ENCODE results near the gene RAB3D. TPM values are rescaled to one million over a fixed set of nuclear protein-coding genes. Genes with fewer than 3 reads are reported as not detected.
"Not testable (repeated sequence)": the region's sequence is repeated elsewhere in the genome, so short reads cannot be mapped to it uniquely, and the experiment has no call there.

The RAB3D gene
- total and polyA plus RNA-seq, 5 experiments from 2014 or later, result 0.80 to 4.9 (median 1.4) TPM

DNA sequence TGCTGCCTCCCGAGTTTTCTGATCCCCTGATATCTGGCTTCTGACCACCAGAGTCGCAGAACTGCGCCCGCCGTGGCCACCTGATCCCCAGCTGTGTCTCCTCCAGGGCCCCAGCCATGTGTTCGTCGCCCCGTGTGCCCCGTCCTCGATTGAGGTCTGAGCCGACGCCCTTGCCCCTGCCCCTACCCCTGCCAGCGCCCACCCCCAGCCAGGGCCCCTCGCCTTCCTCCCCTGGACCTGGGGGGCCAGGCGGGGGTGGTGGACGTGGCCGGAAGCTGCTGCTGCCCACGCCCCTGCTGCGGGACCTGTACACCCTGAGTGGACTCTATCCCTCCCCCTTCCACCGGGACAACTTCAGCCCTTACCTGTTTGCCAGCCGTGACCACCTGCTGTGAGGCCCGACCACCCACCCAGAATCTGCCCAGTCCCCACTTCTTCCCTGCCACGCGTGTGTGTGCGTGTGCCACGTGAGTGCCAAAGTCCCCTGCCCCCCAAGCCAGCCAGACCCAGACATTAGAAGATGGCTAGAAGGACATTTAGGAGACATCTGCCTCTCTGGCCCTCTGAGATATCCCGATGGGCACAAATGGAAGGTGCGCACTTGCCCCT, 24.9 kb upstream of the RAB3D start:
- Mint-ChIP-seq H3K4me1 (no peaks in the 10 kb centered on the region), H3K36me3 (peaks cover 0 to 37% (median 3%) of the 10 kb centered on the region in 3 donors), H3K4me3 (no peak overlapping the region), H3K27ac (peak overlapping the region in 1 of 10 donors; percentile 34), H3K27me3 (no peaks in the 10 kb centered on the region), H3K9me3 (no peaks in the 10 kb centered on the region)
- POLR2A ChIA-PET, result interaction anchor here (0.6 kb wide), 1 partner anchor 639 kb away, joined by 3 read pairs; no protein-coding TSS in a partner anchor
- DNase-seq, result no peak
- ATAC-seq, result no peak

DNA sequence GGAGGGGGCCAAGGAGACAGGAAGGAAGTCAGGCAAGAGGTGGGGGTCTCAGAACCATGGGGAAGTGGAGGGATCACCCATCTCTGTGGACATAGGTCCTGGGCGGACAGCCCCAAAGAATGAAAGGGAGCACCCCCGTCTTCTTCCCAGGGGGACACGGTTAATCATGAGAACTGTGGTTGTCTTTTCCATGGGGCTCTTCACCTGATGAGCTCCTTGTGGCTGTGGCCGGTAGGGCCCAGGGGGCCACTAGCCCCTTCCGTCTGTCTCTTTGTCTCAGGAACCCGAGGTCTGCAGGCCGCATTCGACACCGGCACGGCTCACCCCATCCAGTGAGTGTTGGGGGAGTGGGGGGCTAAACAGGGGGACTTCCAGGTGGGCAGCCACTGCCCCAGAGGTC, 24.4 kb upstream of the RAB3D start:
- DNase-seq (no peak), ATAC-seq (no peak)
- Mint-ChIP-seq H3K9me3 (no peaks in the 10 kb centered on the region), H3K27ac (no peak overlapping the region), H3K4me3 (no peak overlapping the region), H3K27me3 (no peaks in the 10 kb centered on the region), H3K4me1 (no peaks in the 10 kb centered on the region), H3K36me3 (peaks cover 0 to 32% (median 0%) of the 10 kb centered on the region in 3 donors)
- POLR2A ChIA-PET, result no interaction called here

DNA sequence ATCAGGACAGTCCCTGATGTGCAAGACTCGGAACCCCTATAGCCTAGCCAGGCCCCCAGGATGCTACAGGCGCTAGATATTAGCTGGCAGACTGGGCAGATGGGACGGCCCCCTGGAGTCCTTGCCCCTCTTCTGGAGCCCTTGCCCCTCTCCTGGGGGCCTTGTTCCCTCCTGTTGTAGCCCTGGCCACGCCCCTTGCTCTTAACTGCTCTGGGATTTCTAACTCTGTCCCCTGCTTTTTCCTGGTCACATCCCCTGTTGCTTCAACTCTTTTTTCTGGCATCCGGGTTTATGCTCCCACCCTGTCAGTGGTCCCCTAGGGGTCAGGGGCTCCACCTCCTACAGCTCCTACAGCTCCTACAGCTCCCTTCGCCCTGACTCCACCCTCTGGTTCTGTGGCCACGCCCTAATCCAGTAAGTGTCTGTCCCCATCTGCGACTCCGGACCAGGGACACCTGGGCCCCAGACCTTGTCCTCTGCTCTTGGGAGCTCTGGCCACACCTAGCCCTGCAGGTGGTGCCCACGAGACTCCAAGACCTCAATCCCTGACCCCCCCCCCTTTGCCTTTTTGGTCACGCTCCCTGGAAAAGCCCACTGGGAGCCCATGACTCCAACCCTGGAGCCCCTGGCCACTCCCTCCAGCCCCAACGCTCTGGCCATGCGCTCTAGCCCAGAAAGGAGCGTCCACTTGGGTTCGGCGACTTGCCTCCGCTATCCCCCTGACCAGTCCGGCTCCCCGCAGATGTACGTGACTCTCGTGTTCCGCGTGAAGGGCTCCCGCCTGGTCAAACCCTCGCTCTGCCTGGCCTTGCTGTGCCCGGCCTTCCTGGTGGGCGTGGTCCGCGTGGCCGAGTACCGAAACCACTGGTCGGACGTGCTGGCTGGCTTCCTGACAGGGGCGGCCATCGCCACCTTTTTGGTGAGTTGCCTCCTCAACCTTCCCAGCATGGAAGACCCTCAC, 22.6 kb upstream of the RAB3D start:
- Mint-ChIP-seq H3K36me3 (peaks cover 0 to 18% (median 0%) of the 10 kb centered on the region in 3 donors), H3K4me3 (no peak overlapping the region), H3K4me1 (peaks cover 0 to 3% (median 0%) of the 10 kb centered on the region in 4 donors), H3K27ac (no peak overlapping the region), H3K9me3 (no peaks in the 10 kb centered on the region), H3K27me3 (peaks cover 0 to 3% (median 0%) of the 10 kb centered on the region in 5 donors)
- POLR2A ChIA-PET, result interaction anchor here (0.7 to 2.4 kb wide), 2 partner anchors 15 to 21 kb away, joined by 3 to 6 read pairs; partner anchors contain the start of genes CCDC159 and TMEM205
- no peak for DNase-seq
- ATAC-seq, result no peak

DNA sequence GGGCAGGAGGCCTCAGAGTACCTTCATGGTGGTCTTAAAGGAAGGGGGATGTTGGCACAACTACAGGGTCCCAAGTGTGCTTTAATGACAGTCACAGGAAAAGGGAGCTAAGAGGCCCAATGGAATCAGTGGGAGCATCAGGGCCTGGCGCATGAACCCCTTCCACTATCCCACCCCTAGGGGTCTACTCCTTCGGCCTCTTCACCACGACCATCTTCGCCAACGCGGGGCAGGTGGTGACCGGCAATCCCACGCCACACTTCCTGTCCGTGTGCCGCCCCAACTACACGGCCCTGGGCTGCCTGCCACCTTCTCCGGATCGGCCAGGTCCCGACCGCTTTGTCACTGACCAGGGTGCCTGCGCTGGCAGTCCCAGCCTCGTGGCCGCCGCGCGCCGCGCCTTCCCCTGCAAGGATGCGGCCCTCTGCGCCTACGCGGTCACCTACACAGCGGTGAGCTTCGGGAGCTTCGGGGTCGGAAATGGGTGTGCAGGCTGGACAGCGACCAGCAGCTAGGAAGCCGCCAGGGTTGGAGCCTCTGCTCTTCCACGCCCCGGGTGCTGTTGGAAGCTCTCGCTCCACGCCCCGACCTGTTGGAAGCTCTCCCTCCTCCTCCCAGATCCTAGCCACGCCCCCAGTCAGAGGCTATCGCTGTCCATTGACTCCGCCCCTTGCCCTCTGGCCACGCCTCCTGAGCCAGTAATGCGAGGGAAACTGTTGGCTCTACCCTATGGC, 21.7 kb upstream of the RAB3D start:
- H3K36me3 Mint-ChIP-seq, result peaks cover 0 to 14% (median 0%) of the 10 kb centered on the region in 3 donors
- peaks cover 2 to 5% (median 4%) of the 10 kb centered on the region in 4 donors for H3K4me1 Mint-ChIP-seq
- no peaks in the 10 kb centered on the region for H3K9me3 Mint-ChIP-seq
- DNase-seq, result no peak
- POLR2A ChIA-PET, result interaction anchor here (0.7 to 2.4 kb wide), 2 partner anchors 14 to 22 kb away, joined by 3 to 6 read pairs; partner anchors contain the start of genes CCDC159 and TMEM205
- peak overlapping the region in 1 of 10 donors; percentile 24 for H3K27ac Mint-ChIP-seq
- no peak overlapping the region for H3K4me3 Mint-ChIP-seq
- no peak for ATAC-seq
- peaks cover 0 to 8% (median 7%) of the 10 kb centered on the region in 5 donors for H3K27me3 Mint-ChIP-seq

DNA sequence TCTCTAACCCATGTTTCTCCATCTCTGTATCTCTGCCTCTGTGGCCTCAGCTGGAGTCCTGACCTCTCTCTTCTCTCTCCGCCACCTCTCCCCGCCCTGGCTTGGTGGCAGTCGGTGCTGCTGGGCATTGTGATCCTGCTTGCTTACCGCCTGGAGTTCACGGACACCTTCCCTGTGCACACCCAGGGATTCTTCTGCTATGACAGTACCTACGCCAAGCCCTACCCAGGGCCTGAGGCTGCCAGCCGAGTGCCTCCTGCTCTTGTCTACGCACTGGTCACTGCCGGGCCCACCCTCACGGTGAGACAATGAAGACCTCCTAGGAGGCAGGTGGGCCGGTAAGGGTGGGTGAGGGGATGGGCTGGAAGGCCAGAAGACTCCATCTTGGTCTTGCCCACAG, 20.0 kb upstream of the RAB3D start:
- DNase-seq (no peak), ATAC-seq (no peak)
- no peaks in the 10 kb centered on the region for H3K36me3 Mint-ChIP-seq
- H3K27ac Mint-ChIP-seq, result no peak overlapping the region
- H3K4me3 Mint-ChIP-seq, result no peak overlapping the region
- POLR2A ChIA-PET, result no interaction called here
- no peaks in the 10 kb centered on the region for H3K9me3 Mint-ChIP-seq
- peaks cover 4 to 17% (median 15%) of the 10 kb centered on the region in 5 donors for H3K27me3 Mint-ChIP-seq
- H3K4me1 Mint-ChIP-seq, result peaks cover 9 to 18% (median 15%) of the 10 kb centered on the region in 4 donors

DNA sequence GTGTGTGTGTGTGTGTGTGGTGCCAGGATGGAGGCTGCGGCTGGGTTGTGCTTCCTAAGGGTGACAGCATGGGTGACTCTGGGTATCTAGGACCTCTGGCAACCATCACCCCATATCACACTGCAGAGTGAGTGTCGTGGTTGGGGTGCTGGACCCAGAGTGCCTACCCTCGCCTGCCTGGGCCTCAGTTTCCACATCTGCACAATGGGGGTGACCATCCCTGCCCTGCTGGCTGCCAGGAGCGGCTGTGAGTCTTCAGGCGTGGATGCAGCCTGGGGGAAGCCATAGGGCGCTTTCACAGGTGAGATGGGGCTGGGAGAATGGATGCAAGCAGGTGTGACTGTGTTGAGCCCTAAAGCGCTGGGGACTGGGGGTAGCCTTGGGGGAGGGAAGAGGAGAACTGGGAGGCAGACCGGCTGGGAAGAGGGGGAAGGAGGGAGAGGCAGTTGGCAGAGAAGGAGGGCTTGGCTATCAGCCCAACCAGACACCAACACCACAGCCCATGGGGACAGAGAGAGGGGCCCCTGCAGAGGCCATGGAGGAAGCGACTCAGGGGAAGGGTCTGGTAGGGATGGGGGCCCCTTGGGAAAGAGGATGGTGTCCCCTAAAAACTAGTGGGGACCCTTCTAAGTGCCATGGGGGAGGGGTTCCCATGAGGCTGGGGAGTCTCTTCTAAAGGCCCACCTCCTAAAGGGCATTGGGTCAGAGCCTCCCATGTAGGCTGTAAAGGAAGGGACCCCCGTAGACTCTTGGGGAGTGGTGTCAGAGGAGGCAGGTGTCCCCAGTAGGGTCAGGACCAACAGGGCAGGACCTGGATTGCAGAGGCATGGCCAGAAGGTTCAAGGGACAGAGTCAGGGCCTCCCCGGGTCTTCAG, 17.5 kb upstream of the RAB3D start:
- H3K4me3 Mint-ChIP-seq, result peak overlapping the region in 4 of 10 donors; percentile 17 to 84 (median 79)
- H3K36me3 Mint-ChIP-seq, result no peaks in the 10 kb centered on the region
- H3K4me1 Mint-ChIP-seq, result peaks cover 9 to 21% (median 16%) of the 10 kb centered on the region in 4 donors
- ATAC-seq (no peak), DNase-seq (no peak)
- peaks cover 4 to 17% (median 15%) of the 10 kb centered on the region in 5 donors for H3K27me3 Mint-ChIP-seq
- H3K9me3 Mint-ChIP-seq, result no peaks in the 10 kb centered on the region
- H3K27ac Mint-ChIP-seq, result no peak overlapping the region
- POLR2A ChIA-PET, result no interaction called here

DNA sequence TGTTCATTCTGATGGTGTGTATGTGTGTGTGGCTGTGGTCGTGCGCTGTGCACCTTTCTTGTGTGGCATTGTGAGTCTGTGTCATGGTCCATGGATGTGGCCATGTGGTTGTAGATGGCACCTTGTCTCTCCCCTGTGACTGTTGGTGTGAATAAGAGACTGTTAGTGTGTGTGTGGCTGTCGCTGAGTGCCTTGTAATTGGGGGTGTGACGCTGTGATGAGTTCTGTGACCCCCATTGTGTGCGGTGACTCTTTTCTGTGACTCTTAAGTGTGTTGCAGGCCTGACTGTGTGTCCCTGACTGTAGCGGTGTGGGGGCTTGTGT, 16.6 kb upstream of the RAB3D start:
- Mint-ChIP-seq H3K27ac (peak overlapping the region in 6 of 10 donors; percentile 3 to 75 (median 52)), H3K36me3 (no peaks in the 10 kb centered on the region), H3K4me1 (peaks cover 9 to 21% (median 16%) of the 10 kb centered on the region in 4 donors), H3K4me3 (peak overlapping the region; percentile 66 to 86 (median 77)), H3K9me3 (no peaks in the 10 kb centered on the region), H3K27me3 (peaks cover 4 to 17% (median 15%) of the 10 kb centered on the region in 5 donors)
- no peak for DNase-seq
- no peak for ATAC-seq
- POLR2A ChIA-PET, result no interaction called here

DNA sequence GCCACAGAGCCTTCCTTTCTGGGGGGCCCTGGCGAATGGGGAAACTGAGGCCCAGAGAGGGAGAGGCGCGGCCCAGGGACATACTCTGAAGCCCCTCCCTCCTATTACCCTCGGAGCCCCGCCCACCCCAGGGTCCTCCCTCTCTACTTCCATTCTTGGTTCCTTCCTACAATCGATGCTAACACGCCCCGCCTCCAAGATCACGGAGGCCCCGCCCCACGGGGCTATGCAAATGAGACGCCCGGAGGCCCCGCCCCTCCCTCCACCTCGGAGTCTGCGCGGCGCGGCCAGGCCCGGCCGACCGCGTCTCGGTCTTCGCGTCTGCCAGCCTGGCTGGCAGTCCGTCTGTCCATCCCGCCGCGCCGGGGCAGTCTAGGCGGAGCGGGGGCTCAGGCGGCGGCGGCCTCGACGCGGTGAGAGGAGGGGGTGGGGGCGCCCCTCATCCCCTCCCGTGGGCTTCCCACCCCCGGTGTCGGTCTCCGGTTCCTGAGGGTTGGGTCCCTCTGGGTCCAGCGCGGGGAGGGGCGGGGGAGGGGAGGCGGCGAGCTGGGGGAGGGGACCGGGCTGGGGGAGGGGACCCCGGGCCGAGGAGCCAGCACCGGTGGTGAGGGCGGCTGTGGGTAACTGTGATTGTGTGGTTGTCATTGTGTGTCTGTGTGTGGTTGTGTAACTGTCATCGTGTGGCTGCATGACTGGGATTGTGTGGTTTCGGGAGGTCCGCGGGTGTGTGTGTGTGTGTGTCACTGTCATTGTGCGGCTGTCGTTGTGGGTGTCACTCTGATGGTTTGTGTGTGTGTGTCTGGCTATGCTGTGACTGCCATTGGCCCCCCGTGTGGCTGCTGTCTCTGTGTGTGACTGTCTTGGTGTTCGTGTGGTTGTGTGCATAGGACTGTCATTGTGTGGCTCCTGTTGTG, 16.0 kb upstream of the RAB3D start, which contains the start of gene PLPPR2:
TSS of gene PLPPR2 (plus strand) at position 273 of the 914 bp plus-strand sequence. CDS start 2,242 bp downstream, outside the sequence.
- POLR2A ChIA-PET, result no interaction called here
- ATAC-seq, result peak; percentile 96
- DNase-seq, result peak; percentile 58 to 86 (median 75)
- Mint-ChIP-seq H3K36me3 (no peaks in the 10 kb centered on the region), H3K4me3 (peak within 1 kb of the TSS; percentile 66 to 86 (median 77)), H3K27ac (peak within 1 kb of the TSS in 7 of 10 donors; percentile 3 to 75 (median 47)), H3K9me3 (no peaks in the 10 kb centered on the region), H3K4me1 (peaks cover 9 to 21% (median 17%) of the 10 kb centered on the region in 4 donors), H3K27me3 (peaks cover 4 to 17% (median 15%) of the 10 kb centered on the region in 5 donors)

DNA sequence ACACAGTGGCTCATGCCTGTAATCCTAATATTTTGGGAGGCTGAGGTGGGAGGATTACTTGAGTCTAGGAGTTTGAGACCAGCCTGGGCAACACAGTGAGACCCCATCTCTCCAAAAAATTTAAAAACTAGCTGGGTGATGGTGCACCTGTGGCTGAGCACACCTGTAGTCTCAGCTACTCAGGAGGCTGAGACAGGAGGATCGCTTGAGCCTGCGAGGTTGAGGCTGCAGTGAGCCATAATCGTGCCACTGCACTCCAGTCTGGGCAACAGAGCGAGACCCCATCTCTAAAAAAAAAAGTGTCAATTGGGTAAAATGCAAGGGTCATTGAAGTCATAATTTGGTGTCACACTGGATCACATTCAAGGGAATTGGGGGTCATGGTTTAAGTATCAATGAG, 14.6 kb upstream of the RAB3D start:
- POLR2A ChIA-PET, result not testable (repeated sequence)

DNA sequence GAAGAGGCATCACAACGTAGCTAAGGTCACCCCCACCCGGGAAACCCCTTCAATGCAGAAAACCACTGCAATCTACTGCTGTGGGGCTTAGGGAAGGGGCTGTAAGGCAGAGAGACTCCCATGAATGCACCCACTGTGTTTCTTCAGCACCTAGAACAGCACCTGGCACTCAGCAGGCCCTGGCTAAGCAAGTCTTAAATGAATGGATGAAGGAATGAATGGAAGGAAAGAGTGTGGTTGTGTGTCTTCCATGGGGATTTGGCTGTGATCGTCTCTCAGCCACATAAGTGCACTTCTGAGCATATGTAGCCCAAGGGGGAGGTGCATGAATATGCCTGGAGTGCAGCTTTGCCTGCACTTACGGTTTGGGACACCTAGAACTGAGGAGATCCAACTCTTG, 9.7 kb upstream of the RAB3D start:
- no peaks in the 10 kb centered on the region for H3K36me3 Mint-ChIP-seq
- H3K4me3 Mint-ChIP-seq, result peak overlapping the region in 1 of 10 donors; percentile 41
- POLR2A ChIA-PET, result interaction anchor here (1.1 kb wide), 1 partner anchor 10 kb away, joined by 3 read pairs; the partner anchor contains the start of gene RAB3D
- no peaks in the 10 kb centered on the region for H3K27me3 Mint-ChIP-seq
- DNase-seq (no peak), ATAC-seq (no peak)
- peaks cover 20 to 35% (median 31%) of the 10 kb centered on the region in 4 donors for H3K4me1 Mint-ChIP-seq
- H3K9me3 Mint-ChIP-seq, result peaks cover 0 to 7% (median 0%) of the 10 kb centered on the region in 9 donors
- H3K27ac Mint-ChIP-seq, result no peak overlapping the region

More for the DNA sequence above, 14.6 kb upstream of the RAB3D start:
- not testable (repeated sequence) for H3K27ac Mint-ChIP-seq, DNase-seq, H3K9me3 Mint-ChIP-seq, H3K36me3 Mint-ChIP-seq, ATAC-seq
- Mint-ChIP-seq H3K4me3 (peak overlapping the region in 6 of 10 donors; percentile 24 to 84 (median 46)), H3K27me3 (peaks cover 4 to 17% (median 15%) of the 10 kb centered on the region in 5 donors), H3K4me1 (peaks cover 9 to 21% (median 17%) of the 10 kb centered on the region in 4 donors)
